GM23338 (cell line): Measurements from ENCODE around the gene CDX1. TPM values are rescaled to one million over a fixed set of nuclear protein-coding genes. Genes with fewer than 3 reads are reported as not detected.

ENCODE experiments used
- ATAC-seq: fragments of 200-7000 bp; cut with Tn5 transposase; 3 replicates; pipeline ENCODE4 v1.9.1; 2020
- DNase-seq: peaks from one replicate; pipeline ENCODE4 v3.0.0-alpha.2; 2015; ENCODE audit warnings: low spot score
- H2AFZ ChIP-seq: fragments of 200-600 bp; sonication (generic); 2 replicates; pipeline ENCODE4 v1.8.0; 2016; ENCODE audit warnings: antibody characterized with exemption, mild to moderate bottlenecking, moderate library complexity
- H3F3A ChIP-seq: fragments of 200-600 bp; sonication (generic); replicated peaks from 2 replicates; pipeline ENCODE4 v1.8.0; 2017; ENCODE audit warnings: antibody characterized with exemption, mixed run types, low read depth
- H3K27ac ChIP-seq: fragments of 200-600 bp; sonication (generic); 2 replicates; pipeline ENCODE4 v1.6.1; 2016; ENCODE audit warnings: low read depth
- H3K27me3 ChIP-seq: fragments of 200-600 bp; sonication (generic); 2 replicates; pipeline ENCODE4 v1.8.0; 2016; ENCODE audit warnings: mild to moderate bottlenecking, mixed run types, moderate library complexity; ENCODE audit not compliant: insufficient read depth
- H3K36me3 ChIP-seq: fragments of 200-600 bp; sonication (generic); 2 replicates; pipeline ENCODE4 v1.8.0; 2016; ENCODE audit warnings: mild to moderate bottlenecking; ENCODE audit not compliant: insufficient read depth
- H3K4me1 ChIP-seq: fragments of 200-600 bp; sonication (generic); 2 replicates; pipeline ENCODE4 v1.8.0; 2016; ENCODE audit warnings: mild to moderate bottlenecking, moderate library complexity; ENCODE audit not compliant: insufficient read depth
- H3K4me2 ChIP-seq: fragments of 200-600 bp; sonication (generic); 2 replicates; pipeline ENCODE4 v1.7.1; 2017; ENCODE audit warnings: mixed run types
- H3K4me3 ChIP-seq: fragments of 200-600 bp; sonication (generic); 2 replicates; pipeline ENCODE4 v1.6.1; 2016; ENCODE audit warnings: mixed run types
- H3K79me2 ChIP-seq: fragments of 200-600 bp; sonication (generic); replicated peaks from 2 replicates; pipeline ENCODE4 v1.8.0; 2017; ENCODE audit warnings: mild to moderate bottlenecking; ENCODE audit not compliant: insufficient read depth
- H3K9me2 ChIP-seq: fragments of 200-600 bp; sonication (generic); 2 replicates; pipeline ENCODE4 v1.8.0; 2017; ENCODE audit not compliant: insufficient read depth
- H4K20me1 ChIP-seq: fragments of 200-600 bp; sonication (generic); replicated peaks from 2 replicates; pipeline ENCODE4 v1.8.0; 2017; ENCODE audit warnings: mild to moderate bottlenecking; ENCODE audit not compliant: insufficient read depth
- H3K27ac Mint-ChIP-seq: 2 replicates; pipeline ENCODE4 v1.8.0; 2020; ENCODE audit warnings: inconsistent platforms, mild to moderate bottlenecking, moderate library complexity, mixed read lengths
- H3K27me3 Mint-ChIP-seq: 3 replicates; pipeline ENCODE4 v1.8.0; 2022; ENCODE audit warnings: low read depth, mild to moderate bottlenecking, moderate library complexity, mixed read lengths, inconsistent platforms; ENCODE audit not compliant: insufficient read depth, poor library complexity
- H3K36me3 Mint-ChIP-seq: 3 replicates; pipeline ENCODE4 v1.8.0; 2021; ENCODE audit warnings: low read depth, mild to moderate bottlenecking, inconsistent platforms, moderate library complexity, mixed read lengths
- H3K4me1 Mint-ChIP-seq: 3 replicates; pipeline ENCODE4 v1.8.0; 2020; ENCODE audit warnings: mild to moderate bottlenecking, inconsistent platforms, mixed read lengths
- H3K4me3 Mint-ChIP-seq: 3 replicates; pipeline ENCODE4 v1.8.0; 2021; ENCODE audit warnings: moderate library complexity, mild to moderate bottlenecking, inconsistent platforms, mixed read lengths
- H3K9me3 Mint-ChIP-seq: 3 replicates; pipeline ENCODE4 v1.8.0; 2020; ENCODE audit warnings: moderate library complexity, mild to moderate bottlenecking, inconsistent platforms, mixed read lengths
- CREB1 ChIP-seq: fragments of 250-450 bp; sonication (Bioruptor Pico); IDR thresholded peaks from 2 replicates; pipeline ENCODE4 v1.5.0; 2020; ENCODE audit warnings: low read depth, mild to moderate bottlenecking, moderate library complexity
- CTCF ChIP-seq, 2 experiments: fragments of 200-600 bp in 1 of 2; sonication (generic) in 1 of 2; conservative IDR thresholded peaks; 2 replicates each; pipeline versions ENCODE4 v1.5.1 to v1.6.1; 2016 to 2017; ENCODE audit warnings: antibody characterized with exemption in 2 of 2, low read depth in 2 of 2, mild to moderate bottlenecking in 2 of 2, moderate library complexity in 1 of 2
- ETS1 ChIP-seq: IDR thresholded peaks from 2 replicates; pipeline ENCODE4 v1.6.1; 2016; ENCODE audit warnings: antibody characterized with exemption
- EZH2 ChIP-seq: fragments of 200-600 bp; sonication (generic); IDR thresholded peaks from one replicate; pipeline ENCODE4 v1.8.0; 2017; ENCODE audit warnings: antibody characterized with exemption, mild to moderate bottlenecking, low read depth; ENCODE audit not compliant: unreplicated experiment
- JUNB ChIP-seq: IDR thresholded peaks from one replicate; pipeline ENCODE4 v1.6.1; 2016; ENCODE audit warnings: antibody characterized with exemption; ENCODE audit not compliant: unreplicated experiment
- NANOG ChIP-seq: IDR thresholded peaks from 2 replicates; pipeline ENCODE4 v1.6.1; 2016; ENCODE audit warnings: antibody characterized with exemption, borderline replicate concordance
- POLR2AphosphoS5 ChIP-seq: IDR thresholded peaks from 2 replicates; pipeline ENCODE4 v1.6.1; 2016; ENCODE audit warnings: antibody characterized with exemption, low read depth
- REST ChIP-seq: IDR thresholded peaks from one replicate; pipeline ENCODE4 v1.6.1; 2018; ENCODE audit warnings: antibody characterized with exemption; ENCODE audit not compliant: unreplicated experiment
- STAT1 ChIP-seq: IDR thresholded peaks from one replicate; pipeline ENCODE4 v1.6.1; 2016; ENCODE audit warnings: antibody characterized with exemption; ENCODE audit not compliant: unreplicated experiment
- ZNF331 ChIP-seq: fragments of 250-450 bp; sonication (Bioruptor Pico); IDR thresholded peaks from 2 replicates; pipeline ENCODE4 v1.5.0; 2020; ENCODE audit warnings: low read depth, mild to moderate bottlenecking, moderate library complexity
- ZNF462 ChIP-seq: fragments of 250-450 bp; sonication (Bioruptor Pico); IDR thresholded peaks from 2 replicates; pipeline ENCODE4 v1.5.0; 2020; ENCODE audit warnings: mild to moderate bottlenecking, moderate library complexity
- polyA plus RNA-seq: library from polyadenylated mRNA; unstranded; fragments of >200 nt; fragmentation: Nextera tagmentation; extraction: Ambion mirVana; gene quantifications from 2 replicates; pipeline ENCODE4 v1.2.1, GENCODE V29; 2016
- total RNA-seq: library from RNA; depleted of rRNA; stranded (reverse); fragments of >200 nt; shearing (Covaris generic); gene quantifications from 2 replicates; pipeline ENCODE4 v1.2.3, GENCODE V29; 2014

CDX1 gene
- total and polyA plus RNA-seq, 2 experiments from 2014 or later = not detected

GRCh38 chr5:150133581-150134197, 32.9 kb upstream of the CDX1 start:
- Histone ChIP-seq H3K4me3 (no peak overlapping the region), H2AFZ (no peak overlapping the region), H3K36me3 (no peaks in the 10 kb centered on the region), H3K4me1 (peaks cover 31% of the 10 kb centered on the region), H3K79me2 (no peaks in the 10 kb centered on the region), H4K20me1 (no peaks in the 10 kb centered on the region), H3F3A (no peaks in the 10 kb centered on the region), H3K9me2 (no peaks in the 10 kb centered on the region), H3K27ac (no peak overlapping the region), H3K27me3 (no peaks in the 10 kb centered on the region), H3K4me2 (no peak overlapping the region)
- Mint-ChIP-seq H3K27ac (no peak overlapping the region), H3K27me3 (peaks cover 29% of the 10 kb centered on the region), H3K9me3 (no peaks in the 10 kb centered on the region), H3K4me3 (no peak overlapping the region), H3K4me1 (peaks cover 46% of the 10 kb centered on the region), H3K36me3 (no peaks in the 10 kb centered on the region; the same call in 2 of the 3 replicates)
- DNase-seq = no peak
- TF ChIP-seq STAT1 (no peak), ZNF462 (CRISPR knock-in tag) (no peak), CREB1 (no peak), NANOG (no peak), ZNF331 (CRISPR knock-in tag) (no peak), REST (no peak), CTCF (conservative IDR thresholded peaks at IDR 0.05; ENCODE audit: low read depth in 2 of 2) (no peak), ETS1 (no peak), POLR2AphosphoS5 (no peak), EZH2 (no peak), JUNB (no peak)
- no peak for ATAC-seq
